Activated CD4-positive, alpha-beta T cell treated with anti-CD3 and anti-CD28 coated beads, Interleukin-2, amount 10 ng/mL, durations not matched to agents 24 days and 14 days (primary cell): ENCODE measurements around the gene DSCAM. TPM values are rescaled to one million over a fixed set of nuclear protein-coding genes. Genes with fewer than 3 reads are reported as not detected.

Source experiments
- DNase-seq: peaks from one replicate; pipeline ENCODE4 v3.0.0; 2022
- H3K27ac Mint-ChIP-seq: one replicate; pipeline ENCODE4 v1.8.0; 2022; ENCODE audit warnings: mild to moderate bottlenecking, mixed read lengths
- H3K27me3 Mint-ChIP-seq: one replicate; pipeline ENCODE4 v1.8.0; 2022; ENCODE audit warnings: mixed read lengths
- H3K36me3 Mint-ChIP-seq: one replicate; pipeline ENCODE4 v1.8.0; 2022; ENCODE audit warnings: low read depth, mild to moderate bottlenecking, mixed read lengths
- H3K4me1 Mint-ChIP-seq: one replicate; pipeline ENCODE4 v1.8.0; 2021; ENCODE audit warnings: mixed read lengths
- H3K4me3 Mint-ChIP-seq: one replicate; pipeline ENCODE4 v1.8.0; 2022; ENCODE audit warnings: mild to moderate bottlenecking, moderate library complexity, mixed read lengths
- H3K9me3 Mint-ChIP-seq: one replicate; pipeline ENCODE4 v1.8.0; 2021; ENCODE audit warnings: mixed read lengths
- intact Hi-C: fragments of 100-400 bp; cut with micrococcal nuclease; formaldehyde crosslinking; loops from one replicate; pipeline ENCODE4 v1.15.1; 2023
- total RNA-seq: library from RNA; stranded (reverse); gene quantifications from 2 replicates; pipeline ENCODE4 v1.2.3, GENCODE V29; 2022

Gene DSCAM
- total RNA-seq, 1 donor from 2014 or later, result not detected

DNA sequence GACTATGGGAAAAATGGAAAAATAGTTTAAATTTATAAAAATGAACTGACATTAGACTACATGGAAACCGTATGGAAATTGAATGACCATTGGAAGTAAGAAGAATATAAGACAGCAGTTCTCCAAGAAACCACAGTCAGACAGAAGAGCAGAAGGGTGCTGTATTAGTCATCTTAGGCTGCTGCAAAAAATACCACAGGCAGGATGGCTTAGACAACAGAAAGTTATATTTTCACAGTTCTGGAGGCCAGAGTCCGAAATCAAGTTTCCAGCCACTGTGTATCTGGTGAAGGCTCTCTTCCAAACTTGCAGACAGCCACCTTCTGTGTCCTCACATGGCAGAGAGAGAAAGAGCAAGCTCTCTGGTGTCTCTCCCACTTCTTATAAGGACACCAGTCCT is 175.2 kb downstream of the DSCAM start:
- H3K27ac Mint-ChIP-seq, result no peak overlapping the region
- H3K4me3 Mint-ChIP-seq, result no peak overlapping the region
- H3K4me1 Mint-ChIP-seq, result no peaks in the 10 kb centered on the region
- no peak for DNase-seq
- no peaks in the 10 kb centered on the region for H3K36me3 Mint-ChIP-seq
- no peaks in the 10 kb centered on the region for H3K9me3 Mint-ChIP-seq
- intact Hi-C loops, result no loop called here
- no peaks in the 10 kb centered on the region for H3K27me3 Mint-ChIP-seq

DNA sequence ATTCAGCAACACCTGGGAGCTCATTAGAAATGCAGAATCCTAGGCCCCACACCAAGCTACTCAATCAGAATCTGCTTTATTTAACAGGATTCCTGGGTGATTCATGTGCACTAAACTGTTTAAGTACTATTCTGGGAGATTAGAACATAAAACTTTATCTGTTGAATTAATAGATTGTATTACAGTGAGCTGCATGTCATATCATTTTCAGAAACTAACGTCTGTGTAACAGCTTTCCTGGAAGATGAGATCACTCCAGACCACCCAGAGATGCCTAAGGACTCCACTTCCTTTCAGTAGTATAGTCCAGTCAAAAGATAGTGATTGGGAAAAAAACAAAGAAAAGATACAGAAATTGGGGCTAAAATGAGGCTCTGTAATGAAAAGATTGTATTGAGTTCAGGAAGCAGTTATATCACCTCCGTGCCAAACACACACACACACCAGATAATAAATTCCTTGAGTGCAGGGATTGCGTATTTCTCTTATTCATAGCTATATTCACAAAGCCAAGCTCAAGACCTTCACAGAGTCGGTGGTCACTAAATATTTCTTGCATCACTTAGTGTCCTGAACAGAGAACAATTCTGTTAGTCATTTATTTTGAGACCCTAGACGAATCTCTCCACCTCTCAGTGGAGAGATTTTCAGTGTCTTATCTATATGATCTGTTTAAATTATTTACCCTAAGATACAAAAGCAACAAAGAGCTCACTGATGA is 178.2 kb downstream of the DSCAM start:
- no peaks in the 10 kb centered on the region for H3K27me3 Mint-ChIP-seq
- H3K27ac Mint-ChIP-seq, result no peak overlapping the region
- H3K36me3 Mint-ChIP-seq, result no peaks in the 10 kb centered on the region
- H3K4me3 Mint-ChIP-seq, result no peak overlapping the region
- DNase-seq, result no peak
- no peaks in the 10 kb centered on the region for H3K4me1 Mint-ChIP-seq
- H3K9me3 Mint-ChIP-seq, result no peaks in the 10 kb centered on the region
- intact Hi-C loops, result no loop called here

DNA sequence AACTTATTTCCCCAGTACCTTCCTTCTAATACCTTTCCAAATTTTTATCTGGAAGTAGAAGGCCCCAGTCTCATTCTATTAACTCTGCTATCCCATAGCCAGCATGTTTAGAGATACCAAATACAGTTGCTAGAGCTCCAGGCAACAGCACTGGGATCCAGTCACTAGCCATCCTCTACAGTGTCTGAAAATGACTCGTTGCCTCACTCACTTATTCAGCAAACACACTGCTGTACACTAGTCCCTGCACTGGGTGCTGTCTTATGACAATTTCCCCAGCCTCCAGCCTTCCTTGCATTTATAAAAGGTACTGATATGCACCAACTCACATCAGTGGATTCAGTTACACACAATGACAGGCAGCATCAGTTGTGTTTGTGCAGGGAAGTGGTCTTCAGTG is 179.0 kb downstream of the DSCAM start:
- H3K4me3 Mint-ChIP-seq, result no peak overlapping the region
- no peak overlapping the region for H3K27ac Mint-ChIP-seq
- intact Hi-C loops, result no loop called here
- H3K27me3 Mint-ChIP-seq, result no peaks in the 10 kb centered on the region
- no peaks in the 10 kb centered on the region for H3K9me3 Mint-ChIP-seq
- H3K4me1 Mint-ChIP-seq, result no peaks in the 10 kb centered on the region
- DNase-seq, result no peak
- H3K36me3 Mint-ChIP-seq, result no peaks in the 10 kb centered on the region

DNA sequence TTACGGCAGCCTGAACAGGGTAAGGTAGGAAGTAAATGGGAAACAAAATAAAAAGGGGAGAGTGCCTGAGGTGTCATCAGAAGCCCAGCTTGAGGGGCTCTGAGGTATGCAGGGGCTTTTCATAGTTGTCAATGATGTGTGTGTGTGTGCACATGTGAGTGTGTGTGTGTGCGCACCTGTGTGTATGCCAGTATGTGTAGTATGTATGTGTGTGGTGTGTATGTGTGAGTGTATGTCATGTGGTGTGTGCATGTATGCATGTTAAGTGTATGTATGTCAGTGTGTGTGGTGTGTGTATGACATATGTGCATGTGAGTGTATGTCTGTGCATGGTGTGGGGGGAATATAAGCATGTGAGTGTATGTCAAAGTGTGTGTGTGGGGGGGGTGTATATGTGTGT is 184.1 kb downstream of the DSCAM start:
- H3K4me3 Mint-ChIP-seq, result no peak overlapping the region
- H3K9me3 Mint-ChIP-seq, result no peaks in the 10 kb centered on the region
- H3K27me3 Mint-ChIP-seq, result no peaks in the 10 kb centered on the region
- no peaks in the 10 kb centered on the region for H3K4me1 Mint-ChIP-seq
- H3K27ac Mint-ChIP-seq, result no peak overlapping the region
- no peak for DNase-seq
- no peaks in the 10 kb centered on the region for H3K36me3 Mint-ChIP-seq
- intact Hi-C loops, result no loop called here

DNA sequence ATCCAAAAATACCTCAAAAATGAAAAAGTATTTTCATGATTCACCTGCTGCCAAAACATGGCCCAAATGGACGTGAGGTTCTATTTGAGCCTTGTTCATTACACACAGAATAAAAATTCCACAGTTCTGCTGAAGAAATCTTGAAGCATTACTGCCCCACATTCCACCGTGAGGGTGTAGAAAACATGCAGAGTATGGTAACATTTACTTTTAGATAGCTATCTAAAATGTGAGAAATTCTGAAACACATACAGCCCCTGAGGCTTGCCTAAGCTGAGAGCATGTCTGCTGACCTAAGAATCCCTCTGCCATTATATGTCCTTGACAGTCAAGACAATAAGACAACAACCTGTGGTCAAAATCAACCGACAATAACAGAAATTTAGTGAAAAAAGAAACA is 186.5 kb downstream of the DSCAM start:
- no peak overlapping the region for H3K27ac Mint-ChIP-seq
- H3K9me3 Mint-ChIP-seq, result no peaks in the 10 kb centered on the region
- no peak overlapping the region for H3K4me3 Mint-ChIP-seq
- H3K4me1 Mint-ChIP-seq, result no peaks in the 10 kb centered on the region
- H3K27me3 Mint-ChIP-seq, result no peaks in the 10 kb centered on the region
- no peak for DNase-seq
- intact Hi-C loops, result no loop called here
- H3K36me3 Mint-ChIP-seq, result no peaks in the 10 kb centered on the region

DNA sequence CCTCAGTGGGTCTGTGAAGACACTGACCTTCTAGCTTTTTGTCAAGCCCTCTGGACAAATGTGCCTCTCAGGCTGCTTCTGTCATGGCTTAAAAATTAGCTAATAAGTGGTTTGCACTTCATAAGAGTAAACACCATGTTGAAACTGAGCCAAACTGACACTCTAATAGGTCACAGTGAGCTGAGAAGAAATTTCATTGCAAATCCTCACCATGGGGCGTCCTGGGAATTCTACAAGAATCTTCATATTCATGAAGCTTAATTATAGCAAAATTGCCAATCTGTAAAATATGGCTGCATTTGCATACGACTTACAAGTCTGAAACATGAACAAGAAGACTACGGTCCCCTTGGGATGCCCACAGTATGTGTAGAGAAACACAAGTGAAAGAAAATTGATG is 188.6 kb downstream of the DSCAM start:
- Mint-ChIP-seq H3K4me1 (no peaks in the 10 kb centered on the region), H3K9me3 (peaks cover 3% of the 10 kb centered on the region), H3K4me3 (no peak overlapping the region), H3K36me3 (no peaks in the 10 kb centered on the region), H3K27me3 (no peaks in the 10 kb centered on the region), H3K27ac (no peak overlapping the region)
- no peak for DNase-seq
- intact Hi-C loops, result no loop called here

DNA sequence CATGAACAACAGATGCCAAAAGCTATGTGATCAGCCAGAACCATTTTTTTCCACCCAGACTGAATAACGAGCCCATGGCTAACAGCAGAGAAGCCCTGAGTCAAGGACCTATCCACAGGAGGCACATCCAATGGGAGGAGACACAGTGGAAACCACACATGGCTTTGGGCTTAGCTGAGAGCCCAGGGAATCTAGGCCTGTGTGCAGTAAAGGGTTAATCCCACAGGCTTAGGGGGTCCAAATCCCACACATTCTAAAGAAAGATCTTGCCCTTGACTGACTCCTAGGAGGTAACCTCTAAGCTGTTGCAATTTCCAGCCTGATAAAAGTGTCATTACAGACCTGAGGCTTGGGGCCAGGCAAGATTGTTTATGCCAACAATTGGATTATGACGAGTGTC is 194.5 kb downstream of the DSCAM start:
- H3K27me3 Mint-ChIP-seq, result no peaks in the 10 kb centered on the region

DNA sequence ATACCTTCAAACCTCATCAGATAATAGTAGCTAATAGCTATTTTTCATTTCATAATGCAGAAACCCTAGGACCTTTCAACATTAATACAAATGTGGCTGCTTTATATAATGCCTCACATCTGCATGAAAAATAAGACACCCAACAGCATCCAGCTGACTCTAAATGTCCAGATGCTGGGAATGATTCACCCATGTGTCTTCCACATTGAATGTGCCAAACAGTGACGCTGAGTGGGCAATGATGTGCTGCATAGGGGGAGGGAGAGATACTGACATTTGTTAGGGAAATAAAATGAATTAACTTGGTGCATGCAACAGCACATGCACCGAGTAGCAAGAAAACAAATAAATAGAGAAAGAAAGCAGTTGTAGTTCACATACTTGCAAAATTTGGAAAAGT is 199.3 kb downstream of the DSCAM start:
- no peak overlapping the region for H3K27ac Mint-ChIP-seq
- no peaks in the 10 kb centered on the region for H3K36me3 Mint-ChIP-seq
- H3K4me1 Mint-ChIP-seq, result no peaks in the 10 kb centered on the region
- H3K4me3 Mint-ChIP-seq, result no peak overlapping the region
- no peaks in the 10 kb centered on the region for H3K27me3 Mint-ChIP-seq
- H3K9me3 Mint-ChIP-seq, result no peaks in the 10 kb centered on the region
- intact Hi-C loops, result no loop called here
- no peak for DNase-seq

More for the DNA sequence above, 194.5 kb downstream of the DSCAM start:
- H3K4me3 Mint-ChIP-seq, result no peak overlapping the region
- H3K9me3 Mint-ChIP-seq, result peaks cover 3% of the 10 kb centered on the region
- no peak overlapping the region for H3K27ac Mint-ChIP-seq
- DNase-seq, result no peak
- intact Hi-C loops, result no loop called here
- no peaks in the 10 kb centered on the region for H3K4me1 Mint-ChIP-seq
- no peaks in the 10 kb centered on the region for H3K36me3 Mint-ChIP-seq

DNA sequence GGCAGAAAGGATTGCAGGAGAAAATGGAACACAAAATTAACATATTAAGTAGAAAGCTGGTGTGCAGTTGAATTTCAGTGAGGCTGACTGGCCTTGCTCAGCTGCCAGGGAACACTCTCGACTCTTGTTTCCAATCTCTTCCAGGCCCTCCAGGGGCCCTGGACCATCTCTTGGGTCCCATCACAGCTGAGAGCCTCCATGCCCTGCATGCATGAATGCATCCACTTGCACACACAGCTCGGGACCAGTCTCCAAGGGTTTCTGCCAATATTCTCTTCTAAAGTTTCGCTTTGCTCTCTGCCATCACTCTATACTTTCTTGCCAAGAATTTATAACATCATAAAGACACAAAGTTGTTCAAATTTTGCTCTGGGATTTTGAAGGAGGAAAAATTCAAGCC is 200.3 kb downstream of the DSCAM start:
- Mint-ChIP-seq H3K4me3 (no peak overlapping the region), H3K27ac (no peak overlapping the region), H3K9me3 (no peaks in the 10 kb centered on the region), H3K27me3 (no peaks in the 10 kb centered on the region), H3K36me3 (no peaks in the 10 kb centered on the region), H3K4me1 (no peaks in the 10 kb centered on the region)
- intact Hi-C loops, result no loop called here
- no peak for DNase-seq

DNA sequence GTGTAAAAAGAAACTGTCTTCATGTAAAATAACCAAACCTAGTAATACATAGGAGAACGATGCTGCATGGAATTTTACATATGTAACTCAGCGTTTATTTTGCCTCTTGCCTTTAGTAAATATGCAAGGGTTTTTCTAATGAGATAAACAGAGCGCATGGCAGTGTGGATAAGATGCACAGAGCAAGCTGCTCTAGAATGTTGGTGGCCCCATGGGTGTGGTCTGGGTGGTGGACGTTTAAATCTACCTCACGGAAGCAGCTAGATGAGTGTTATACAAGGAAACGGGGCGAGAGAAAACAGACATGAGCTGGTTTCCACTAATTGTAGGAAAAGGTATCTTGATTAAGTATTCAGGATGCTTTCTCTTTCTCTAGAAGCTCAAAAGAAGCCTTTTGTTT is 205.9 kb downstream of the DSCAM start:
- Mint-ChIP-seq H3K4me1 (no peaks in the 10 kb centered on the region), H3K27me3 (no peaks in the 10 kb centered on the region), H3K36me3 (no peaks in the 10 kb centered on the region), H3K9me3 (no peaks in the 10 kb centered on the region), H3K4me3 (no peak overlapping the region), H3K27ac (no peak overlapping the region)
- intact Hi-C loops, result no loop called here
- DNase-seq, result no peak

DNA sequence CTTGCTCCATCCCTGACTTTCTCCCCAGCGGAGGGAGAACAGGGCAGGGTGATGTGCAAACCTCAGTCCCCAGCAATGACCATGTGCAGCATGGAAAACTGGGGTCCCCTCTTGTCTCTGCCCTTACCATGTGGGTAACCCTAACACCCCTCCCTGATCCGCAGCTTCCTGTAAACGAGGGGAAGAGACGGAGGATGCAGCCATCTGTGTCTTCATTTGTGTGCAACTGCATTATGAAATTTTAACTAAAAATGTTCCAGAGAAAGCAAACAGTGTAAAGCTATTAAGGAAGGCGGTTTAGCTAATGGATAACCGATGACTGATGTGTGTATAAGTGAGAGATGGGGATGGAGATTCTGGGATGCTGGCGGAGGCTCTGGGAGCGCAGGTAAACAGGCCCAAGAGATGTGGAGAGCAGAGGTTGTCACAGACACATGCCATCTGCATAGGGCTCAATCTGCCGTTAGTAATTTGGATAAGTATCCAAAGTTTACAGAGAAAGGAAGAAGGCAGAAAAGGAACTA is 206.6 kb downstream of the DSCAM start:
- H3K4me3 Mint-ChIP-seq, result no peak overlapping the region
- no peak for DNase-seq
- H3K9me3 Mint-ChIP-seq, result no peaks in the 10 kb centered on the region
- no peaks in the 10 kb centered on the region for H3K27me3 Mint-ChIP-seq
- intact Hi-C loops, result no loop called here
- no peaks in the 10 kb centered on the region for H3K36me3 Mint-ChIP-seq
- no peaks in the 10 kb centered on the region for H3K4me1 Mint-ChIP-seq
- no peak overlapping the region for H3K27ac Mint-ChIP-seq

DNA sequence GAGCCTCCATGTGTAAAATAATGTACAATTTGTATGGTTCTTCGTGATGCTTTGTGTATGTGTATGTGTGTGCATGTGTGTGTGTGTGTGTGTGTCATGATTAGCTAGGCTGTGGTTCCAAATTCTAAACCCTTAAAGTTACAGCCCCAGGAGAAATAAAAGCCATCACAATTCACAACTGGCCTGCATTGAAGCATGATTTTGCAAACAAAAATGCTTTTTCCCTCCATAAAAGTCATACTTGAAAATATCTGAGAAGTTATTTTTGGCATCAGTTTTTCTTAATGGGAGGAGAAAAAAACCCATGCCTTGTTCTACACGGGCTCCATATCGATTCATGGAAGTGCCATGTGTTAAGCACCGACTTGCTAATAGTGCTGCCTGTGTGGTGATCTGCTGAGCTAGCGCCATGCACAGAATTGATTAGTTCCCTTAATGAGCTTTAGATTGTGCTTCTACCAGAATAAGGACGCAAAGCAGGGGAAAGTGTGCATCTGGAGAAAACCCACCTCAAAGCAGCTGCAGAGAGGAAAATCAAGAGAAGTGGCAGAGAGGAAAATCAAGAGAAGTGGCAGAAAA is 207.3 kb downstream of the DSCAM start:
- intact Hi-C loops, result no loop called here
- Mint-ChIP-seq H3K9me3 (no peaks in the 10 kb centered on the region), H3K27ac (no peak overlapping the region), H3K36me3 (no peaks in the 10 kb centered on the region), H3K4me3 (no peak overlapping the region), H3K4me1 (no peaks in the 10 kb centered on the region), H3K27me3 (no peaks in the 10 kb centered on the region)
- DNase-seq, result no peak

DNA sequence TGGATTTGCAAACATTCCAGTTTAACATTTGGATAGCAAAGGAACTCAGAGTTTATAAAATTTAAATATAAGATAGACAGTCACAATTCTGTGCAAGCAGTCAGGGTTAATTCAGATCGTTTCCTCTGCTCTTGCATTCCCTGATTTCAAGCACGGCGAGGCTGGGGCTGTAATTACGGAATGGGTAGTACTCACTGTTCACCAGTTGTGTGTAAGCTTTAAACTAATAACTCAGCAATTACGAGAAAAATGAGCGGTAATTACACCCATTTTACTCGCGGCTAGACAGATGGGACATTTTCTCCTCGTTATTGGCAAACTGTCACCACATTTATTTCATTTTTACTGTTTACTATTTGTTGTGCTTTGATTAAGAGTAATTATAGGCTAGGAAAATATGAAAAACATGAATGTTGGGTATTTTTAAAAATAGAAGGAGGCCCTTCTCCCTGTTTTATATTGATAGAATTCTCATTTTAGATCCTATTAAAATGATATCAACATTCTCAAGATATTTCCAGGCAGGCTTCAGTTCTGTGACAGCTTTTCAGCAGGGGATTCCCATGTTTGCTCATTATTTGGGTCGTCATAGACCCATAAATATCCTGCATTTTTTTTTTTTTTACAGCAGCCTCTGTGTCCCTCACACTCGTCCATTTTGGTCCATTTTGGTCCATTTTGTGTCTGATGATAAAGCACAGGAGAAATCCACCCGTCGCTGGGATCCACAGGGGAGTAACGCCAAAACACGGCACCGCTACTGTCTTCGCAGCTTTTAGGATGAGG is 208.3 kb downstream of the DSCAM start:
- intact Hi-C loops, result no loop called here
- Mint-ChIP-seq H3K4me1 (no peaks in the 10 kb centered on the region), H3K9me3 (no peaks in the 10 kb centered on the region), H3K27ac (no peak overlapping the region), H3K27me3 (no peaks in the 10 kb centered on the region), H3K4me3 (no peak overlapping the region), H3K36me3 (no peaks in the 10 kb centered on the region)
- no peak for DNase-seq

DNA sequence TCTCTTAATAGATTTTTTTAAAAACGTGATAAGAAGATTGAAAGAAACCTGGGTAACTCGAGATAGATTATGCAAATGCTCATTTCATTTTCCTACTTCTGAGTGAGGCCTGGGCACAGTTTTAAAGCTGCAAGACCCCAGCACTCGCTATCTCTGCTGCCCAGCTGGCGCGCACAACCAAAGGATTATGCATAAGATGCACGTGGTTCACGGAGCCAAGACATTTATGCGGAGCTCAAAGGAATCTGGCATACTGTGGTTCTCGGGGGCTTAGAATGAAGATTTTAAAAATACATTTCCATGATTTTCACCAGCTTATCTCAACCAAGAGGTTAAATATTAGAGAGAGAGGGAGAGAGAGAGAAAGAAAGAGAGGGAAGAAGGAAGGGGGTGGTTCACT is 210.9 kb downstream of the DSCAM start:
- no peaks in the 10 kb centered on the region for H3K36me3 Mint-ChIP-seq
- intact Hi-C loops, result no loop called here
- no peak overlapping the region for H3K27ac Mint-ChIP-seq
- no peaks in the 10 kb centered on the region for H3K27me3 Mint-ChIP-seq
- no peaks in the 10 kb centered on the region for H3K4me1 Mint-ChIP-seq
- no peaks in the 10 kb centered on the region for H3K9me3 Mint-ChIP-seq
- H3K4me3 Mint-ChIP-seq, result no peak overlapping the region
- DNase-seq, result no peak
